Astrocyte of the spinal cord (primary cell): ENCODE measurements around the gene STX4.

Experiments
- DNase-seq: peaks from one replicate; pipeline ENCODE4 v3.0.0; 2011; ENCODE audit warnings: low read depth, low spot score
- H3K4me3 ChIP-seq: 2 replicates; pipeline ENCODE4 v1.5.1; 2011; ENCODE audit warnings: low read depth, mild to moderate bottlenecking, low read length, moderate library complexity
- CTCF ChIP-seq: IDR thresholded peaks from 2 replicates; pipeline ENCODE4 v1.5.1; 2012; ENCODE audit warnings: low read depth, mild to moderate bottlenecking, low read length, inconsistent platforms
- in situ Hi-C: cut with HindIII; loops from 2 replicates; pipeline ENCODE4 v1.10.0; 2017; ENCODE audit warnings: low sequenced_read_pairs

The STX4 gene

GRCh38 chr16:31033709-31034492, 543 bp downstream of the STX4 start:
- peak overlapping the region; percentile 99 for H3K4me3 ChIP-seq
- TF ChIP-seq CTCF = no peak
- in situ Hi-C loops = no loop called here
- peak; percentile 69 for DNase-seq

- in situ Hi-C loops = no loop called here
- no peak for TF ChIP-seq CTCF
Measured at GRCh38 chr16:31036691-31037090, 3.3 kb downstream of the STX4 start.

GRCh38 chr16:31038993-31039392, 5.6 kb downstream of the STX4 start:
- H3K4me3 ChIP-seq = no peak overlapping the region
- no peak for TF ChIP-seq CTCF
- in situ Hi-C loops = no loop called here
- DNase-seq = no peak

More at GRCh38 chr16:31036691-31037090, 3.3 kb downstream of the STX4 start:
- no peak overlapping the region for H3K4me3 ChIP-seq
- DNase-seq = no peak

GRCh38 chr16:31042866-31043265, 9.5 kb downstream of the STX4 start:
- in situ Hi-C loops = no loop called here
- DNase-seq = no peak
- TF ChIP-seq CTCF = no peak
- H3K4me3 ChIP-seq = no peak overlapping the region

- in situ Hi-C loops = no loop called here
- no peak for TF ChIP-seq CTCF
- DNase-seq = no peak
Measured at GRCh38 chr16:31043352-31043751, 10.0 kb downstream of the STX4 start.

GRCh38 chr16:31043898-31044481, 10.6 kb downstream of the STX4 start:
- DNase-seq = no peak
- in situ Hi-C loops = no loop called here
- TF ChIP-seq CTCF = no peak
- no peak overlapping the region for H3K4me3 ChIP-seq

More at GRCh38 chr16:31043352-31043751, 10.0 kb downstream of the STX4 start:
- H3K4me3 ChIP-seq = no peak overlapping the region
